Ramos (cell line): ENCODE measurements around the gene PSMC2.

Experiments
- in situ Hi-C: fragments of 300-500 bp; cut with MboI; formaldehyde crosslinking; loops from one replicate; pipeline ENCODE4 v1.14.3; 2022; ENCODE audit warnings: low sequenced_read_pairs; ENCODE audit not compliant: unreplicated experiment

PSMC2 gene

DNA sequence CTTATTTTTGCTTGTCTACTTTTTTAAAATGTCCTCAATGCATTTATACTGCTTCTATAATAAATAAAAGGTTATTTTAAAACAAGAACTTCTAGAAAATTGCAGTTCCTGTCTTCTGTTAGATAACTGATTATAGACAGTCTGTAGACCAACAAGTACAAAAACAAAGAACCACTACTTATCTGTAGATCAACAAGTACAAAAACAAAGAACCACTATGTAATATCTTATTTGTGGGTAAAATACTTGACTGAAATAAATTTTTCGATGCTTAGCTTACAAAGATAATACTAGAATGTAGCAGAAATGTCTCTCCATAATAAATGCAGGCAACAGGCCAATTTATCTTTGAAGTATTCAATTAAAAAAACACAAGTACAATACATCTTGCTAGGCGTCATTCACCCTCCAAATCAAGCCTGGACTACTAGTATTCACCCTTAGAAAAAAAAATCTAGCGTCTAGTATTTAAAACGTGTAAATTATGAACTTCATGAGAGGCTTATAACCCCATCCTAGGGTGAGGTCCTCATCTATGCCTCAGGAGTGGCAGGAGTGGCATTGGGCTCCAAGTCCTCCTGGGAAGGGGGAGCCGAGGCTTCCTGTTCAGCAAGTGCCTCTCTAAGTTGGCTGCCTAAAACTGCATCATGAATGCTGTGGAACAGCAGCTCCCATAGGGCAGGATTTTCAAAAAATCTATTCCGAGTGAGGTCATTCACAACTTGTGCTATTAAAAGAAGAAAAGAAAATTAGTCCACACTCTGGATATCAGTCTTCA, 26.6 kb downstream of the PSMC2 start:
- in situ Hi-C loops: no loop called here

DNA sequence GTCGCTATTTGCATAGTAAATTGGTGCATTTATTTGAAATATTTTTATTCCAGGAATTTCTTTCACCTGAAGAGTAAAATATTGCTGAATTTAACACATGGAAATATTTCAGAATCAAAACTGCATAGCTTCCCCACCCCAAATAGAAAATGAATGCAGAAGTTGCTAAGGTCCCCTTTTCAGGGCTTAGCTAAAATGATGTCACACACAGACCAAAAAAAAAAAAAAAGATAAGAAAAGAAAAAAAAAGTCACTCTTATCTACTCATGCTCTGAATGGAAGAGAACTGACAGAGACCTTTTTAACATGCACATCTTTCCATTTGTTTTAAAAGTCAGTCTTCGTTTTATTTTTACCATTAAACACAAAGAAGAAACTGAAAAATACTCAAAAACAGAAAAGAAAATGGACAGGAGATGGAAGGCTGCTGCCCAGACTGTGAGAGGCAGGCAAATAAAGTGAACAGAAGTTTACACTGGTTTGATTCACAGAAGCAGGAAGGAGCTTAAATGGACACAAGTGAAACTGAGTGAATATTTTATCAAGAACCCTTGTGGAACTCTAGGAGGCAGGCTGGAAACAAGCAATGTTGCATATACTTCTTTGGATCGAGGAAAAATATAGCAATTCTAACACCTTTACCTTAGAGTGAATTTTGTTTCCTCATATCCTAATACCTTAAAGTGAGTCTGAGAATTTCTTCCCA, 32.0 kb downstream of the PSMC2 start:
- in situ Hi-C loops: no loop called here

DNA sequence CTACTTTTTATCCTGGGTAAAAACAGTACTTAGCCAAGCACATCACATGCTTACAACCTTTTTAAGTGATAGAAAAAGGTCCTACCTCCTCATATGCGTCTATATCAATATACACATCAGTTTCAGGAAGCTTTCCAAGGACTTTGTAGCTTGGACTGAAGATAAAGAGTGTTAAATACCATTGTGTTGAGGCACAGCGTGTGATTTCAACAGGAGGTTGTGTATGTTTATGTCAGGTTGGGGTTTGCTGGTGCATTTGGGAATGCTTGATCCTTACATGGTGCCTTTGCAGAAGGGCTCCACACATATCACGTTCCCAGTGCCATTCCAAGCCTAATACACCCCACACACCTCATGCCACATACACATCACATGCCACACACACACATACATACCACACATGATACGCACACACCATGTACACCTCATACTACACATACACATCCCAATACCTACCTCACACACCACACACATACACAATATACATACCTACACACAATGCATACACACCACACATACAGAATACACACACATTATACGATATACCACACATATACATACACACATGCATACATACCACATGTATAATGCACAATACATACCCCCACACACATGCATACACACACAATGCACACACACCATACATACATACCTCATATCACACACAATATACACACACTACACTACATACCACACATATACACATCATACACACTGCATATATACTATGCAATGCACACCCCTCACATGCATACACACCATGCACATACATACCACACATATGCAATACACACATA, 33.1 kb downstream of the PSMC2 start:
- in situ Hi-C loops: no loop called here

DNA sequence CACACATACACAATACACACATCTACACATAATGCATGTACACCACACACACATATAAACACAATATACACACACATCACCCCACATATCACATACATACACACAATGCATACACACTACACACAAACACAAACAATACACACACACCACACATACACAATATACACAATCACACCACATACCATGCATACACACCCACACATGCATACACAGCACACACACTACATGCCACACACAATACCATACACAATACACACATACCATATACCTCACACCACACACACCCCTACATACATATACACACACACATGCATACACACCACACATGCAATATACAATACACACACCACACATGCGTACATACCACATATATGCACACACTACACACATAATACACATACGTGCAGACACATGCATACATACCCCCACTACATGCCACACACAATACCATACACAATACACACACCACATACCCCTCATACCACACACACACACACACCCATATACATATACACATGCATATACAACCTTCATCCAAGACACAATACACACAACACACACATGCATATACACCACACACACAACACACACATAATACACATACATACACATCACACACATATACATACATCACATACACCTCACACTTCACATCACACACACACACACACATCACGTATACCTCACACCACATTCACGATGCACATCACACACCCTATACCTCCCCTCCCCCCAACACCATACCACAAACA, 34.0 kb downstream of the PSMC2 start:
- in situ Hi-C loops: no loop called here

DNA sequence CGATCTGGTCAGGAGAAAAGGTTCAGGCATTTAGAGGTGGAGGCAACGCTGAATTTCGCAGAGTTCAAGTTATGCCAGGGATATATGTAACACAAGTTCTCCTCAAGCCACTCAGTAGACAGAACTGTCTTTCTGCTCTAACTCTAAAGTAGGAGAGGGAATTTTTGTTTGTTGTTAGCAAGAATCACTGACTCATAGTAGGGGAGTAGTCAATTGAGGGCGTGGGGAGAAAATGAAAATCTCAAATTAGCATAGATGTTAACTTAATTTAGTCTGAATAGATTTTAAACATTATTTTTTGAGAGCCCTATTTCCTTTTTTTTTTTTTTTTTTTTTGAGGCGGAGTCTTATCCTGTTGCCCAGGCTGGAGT, 34.6 kb downstream of the PSMC2 start:
- in situ Hi-C loops: no loop called here

DNA sequence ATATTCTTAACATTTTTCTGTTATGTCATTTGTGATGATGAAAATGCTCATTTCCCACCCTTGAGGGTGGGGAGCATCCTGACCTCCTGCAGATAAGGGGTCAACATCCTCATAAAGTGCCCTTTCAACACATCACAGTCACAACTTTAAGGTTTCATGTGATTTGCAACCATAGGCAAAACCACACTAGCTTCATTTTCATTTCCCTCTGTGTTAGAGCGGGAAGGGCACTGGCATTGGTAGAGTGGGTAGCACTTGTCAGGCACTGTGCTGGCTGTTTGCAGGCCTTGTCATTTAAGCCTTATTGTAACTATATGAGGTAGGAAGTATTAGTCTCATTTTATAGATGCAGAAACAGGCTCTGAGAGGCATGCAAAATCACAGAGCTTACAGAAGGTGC, 39.8 kb downstream of the PSMC2 start:
- in situ Hi-C loops: no loop called here

DNA sequence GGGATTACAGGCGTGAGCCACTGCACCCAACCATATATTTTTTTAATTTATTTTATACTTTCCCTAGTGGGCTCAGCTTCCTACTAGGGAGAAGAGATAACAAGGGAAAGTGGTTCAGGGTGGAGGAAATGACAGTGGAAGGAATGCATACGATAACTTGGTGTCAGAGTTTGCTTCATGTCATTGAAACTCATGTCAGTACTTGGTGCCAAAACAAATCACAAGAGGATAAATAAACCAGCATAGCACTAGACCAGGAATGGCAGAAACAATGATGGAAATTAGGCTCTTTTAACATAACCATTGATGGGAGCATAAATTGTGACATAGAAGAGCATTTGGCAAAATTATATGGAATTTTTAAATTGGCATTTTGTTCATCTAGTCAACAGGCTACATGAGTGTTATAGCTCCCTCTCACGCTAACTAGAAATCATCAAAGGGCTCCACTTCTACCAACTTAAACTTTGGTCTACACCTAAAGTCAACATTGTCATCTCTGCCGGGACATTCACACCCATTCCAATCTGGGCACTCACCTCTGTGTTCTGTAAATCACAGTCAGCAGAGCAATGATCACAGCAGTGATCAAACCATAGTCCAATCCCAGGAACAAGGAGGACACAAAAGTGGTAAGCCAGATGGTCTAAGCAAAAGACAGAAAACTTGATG, 41.2 kb downstream of the PSMC2 start:
- in situ Hi-C loops: no loop called here

DNA sequence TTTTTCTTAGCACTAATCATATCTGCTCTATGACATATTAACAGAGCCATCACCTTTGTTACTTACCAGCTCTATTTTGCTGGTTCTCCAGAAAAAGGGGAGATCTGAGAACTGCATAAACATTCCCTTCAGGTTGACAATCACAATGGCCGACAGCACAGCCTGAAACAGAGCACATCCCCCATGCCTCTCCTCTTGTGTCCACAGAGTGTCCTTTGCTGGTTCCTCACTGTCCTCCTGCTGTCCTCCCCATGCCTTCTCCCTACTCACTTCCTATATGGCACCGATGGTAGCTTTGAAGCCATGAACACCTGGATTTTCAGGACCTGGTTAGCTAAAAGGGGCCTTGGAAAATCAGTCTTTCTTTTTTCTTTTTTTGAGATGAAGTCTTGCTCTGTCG, 41.8 kb downstream of the PSMC2 start:
- in situ Hi-C loops: no loop called here

DNA sequence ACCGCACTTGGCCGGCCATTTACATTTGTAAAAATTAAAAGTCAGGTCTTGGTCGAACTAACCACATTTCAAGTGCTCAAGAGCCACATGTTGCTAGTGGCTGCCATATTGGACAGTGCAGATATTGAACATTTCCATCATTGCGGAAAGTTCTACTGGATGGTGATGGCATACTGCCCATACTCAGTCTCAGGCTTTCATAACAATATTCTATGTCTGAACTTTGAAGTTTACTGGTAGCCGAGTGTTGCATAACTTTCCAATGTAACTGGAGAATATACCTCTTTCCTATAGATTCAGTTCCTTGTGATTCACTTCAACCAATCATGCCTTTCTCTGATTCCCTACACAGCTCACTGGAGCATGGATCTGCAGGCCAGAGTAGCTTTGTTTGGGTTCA, 43.7 kb downstream of the PSMC2 start:
- in situ Hi-C loops: no loop called here

DNA sequence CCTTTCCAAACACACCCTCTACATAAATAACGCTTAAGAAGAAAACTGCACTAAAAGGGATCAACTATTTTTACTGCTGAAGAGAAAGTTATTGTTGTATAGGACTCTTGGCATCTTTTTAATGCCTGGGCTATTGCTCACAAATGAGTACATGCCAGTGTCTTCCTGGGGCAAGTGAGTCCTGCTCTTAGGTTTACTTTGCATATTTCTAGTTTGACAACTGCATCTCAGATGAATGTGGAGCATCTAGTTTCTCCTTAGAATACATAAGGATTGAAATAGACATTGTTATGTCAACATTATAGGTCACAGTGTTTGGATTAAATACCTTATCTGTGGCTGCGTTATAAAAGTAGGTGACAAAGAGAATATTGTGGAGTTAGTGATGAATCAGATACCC, 44.5 kb downstream of the PSMC2 start:
- in situ Hi-C loops: no loop called here

DNA sequence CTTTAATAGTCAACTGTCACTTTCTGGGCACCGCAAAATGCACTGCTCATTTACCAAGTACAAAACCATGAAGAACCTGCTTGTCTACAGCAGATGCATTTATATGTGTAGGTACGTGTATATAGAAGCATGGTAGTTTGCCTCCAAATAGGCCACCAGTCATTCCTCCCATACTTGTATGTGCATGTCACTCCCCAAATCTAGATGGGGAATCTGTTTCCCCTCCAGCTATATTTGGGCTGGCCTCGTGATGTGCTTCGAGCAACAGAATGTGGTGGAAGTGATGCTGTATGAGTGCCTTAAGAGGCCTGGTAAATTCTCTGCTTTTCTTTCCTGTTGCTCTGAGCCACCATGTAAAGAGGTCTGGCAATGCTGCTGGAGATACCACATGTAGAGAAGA, 47.1 kb downstream of the PSMC2 start:
- in situ Hi-C loops: no loop called here

DNA sequence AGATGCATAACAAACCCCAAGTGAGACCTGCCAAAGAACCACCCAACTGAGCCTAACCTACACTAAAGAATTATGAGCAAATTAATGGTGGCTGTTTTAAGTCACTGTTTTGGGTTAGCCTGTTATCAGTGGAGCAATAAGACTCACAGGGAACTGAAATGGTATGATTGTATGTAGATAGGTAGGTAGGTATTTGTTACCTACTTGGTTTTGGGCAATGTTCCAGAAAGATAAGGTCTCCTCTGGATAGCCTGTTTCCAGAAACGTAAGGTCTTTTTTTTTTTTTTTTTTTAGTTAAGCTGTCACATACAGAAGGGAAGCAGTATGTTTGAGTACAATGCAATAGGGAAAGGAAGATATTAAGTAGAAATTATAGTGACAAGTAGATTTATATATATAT, 47.6 kb downstream of the PSMC2 start:
- in situ Hi-C loops: no loop called here

DNA sequence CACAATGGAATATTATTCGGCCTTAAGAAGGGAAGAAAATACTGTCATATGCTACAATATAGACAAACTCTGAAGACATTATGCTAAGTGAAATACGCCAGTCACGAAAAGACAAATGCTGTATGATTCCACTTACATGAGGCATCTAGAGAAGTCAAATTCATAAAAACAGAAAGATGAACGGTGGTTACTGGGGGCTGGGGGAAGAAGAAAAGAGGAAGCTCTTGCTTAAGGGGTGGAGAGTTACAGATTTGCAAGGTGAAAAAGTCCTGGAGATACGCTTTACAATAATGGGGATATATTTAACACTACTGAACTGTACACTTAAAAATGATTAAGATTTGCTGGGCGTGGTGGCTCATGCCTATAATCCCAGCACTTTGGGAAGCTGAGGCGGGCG, 49.0 kb downstream of the PSMC2 start:
- in situ Hi-C loops: no loop called here

DNA sequence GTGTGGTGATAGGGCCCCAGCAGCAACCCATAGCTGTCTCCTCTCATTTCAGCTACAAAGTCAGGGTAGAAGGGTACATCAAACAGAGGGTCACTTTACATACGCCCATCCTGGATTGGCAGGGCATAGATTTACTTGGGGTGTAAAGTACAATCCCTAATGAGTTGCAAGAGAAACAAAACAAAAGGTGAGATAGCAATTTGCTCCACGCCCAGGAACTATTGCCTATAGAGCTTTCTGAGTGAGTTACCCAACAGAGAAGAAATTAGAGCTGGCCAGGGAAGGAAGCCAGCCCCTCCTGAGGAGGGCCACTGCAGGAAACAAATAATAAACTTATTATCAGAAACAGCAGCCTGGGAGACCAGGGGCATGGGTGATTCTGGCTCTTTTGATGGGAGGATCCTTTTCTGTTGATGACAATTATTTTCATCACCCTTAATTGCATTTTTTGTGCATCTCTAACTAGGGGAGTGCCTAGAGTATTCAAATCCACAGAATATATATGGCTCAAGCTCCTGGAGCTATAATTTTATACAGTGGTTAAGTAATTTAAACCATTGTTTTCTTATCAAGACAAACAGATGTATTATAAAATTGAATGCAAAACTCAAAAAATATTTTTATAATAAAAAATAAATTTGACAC, 51.2 kb downstream of the PSMC2 start:
- in situ Hi-C loops: no loop called here

DNA sequence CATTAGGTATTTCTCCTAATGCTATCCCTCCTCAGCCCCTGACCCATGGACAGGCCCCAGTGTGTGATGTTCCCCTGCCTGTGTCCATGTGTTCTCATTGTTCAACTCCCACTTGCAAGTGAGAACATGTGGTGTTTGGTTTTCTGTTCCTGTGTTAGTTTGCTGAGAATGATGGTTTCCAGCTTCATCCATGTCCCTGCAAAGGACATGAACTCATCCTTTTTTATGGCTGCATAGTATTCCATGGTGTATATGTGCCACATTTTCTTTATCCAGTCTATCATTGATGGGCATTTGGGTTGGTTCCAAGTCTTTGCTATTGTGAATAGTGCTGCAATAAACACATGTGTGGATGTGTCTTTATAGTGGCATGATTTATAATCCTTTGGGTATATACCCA, 52.2 kb downstream of the PSMC2 start:
- in situ Hi-C loops: loop anchor here (10.0 kb wide), 1 partner anchor 105 kb away; the partner anchor contains the start of gene PMPCB

DNA sequence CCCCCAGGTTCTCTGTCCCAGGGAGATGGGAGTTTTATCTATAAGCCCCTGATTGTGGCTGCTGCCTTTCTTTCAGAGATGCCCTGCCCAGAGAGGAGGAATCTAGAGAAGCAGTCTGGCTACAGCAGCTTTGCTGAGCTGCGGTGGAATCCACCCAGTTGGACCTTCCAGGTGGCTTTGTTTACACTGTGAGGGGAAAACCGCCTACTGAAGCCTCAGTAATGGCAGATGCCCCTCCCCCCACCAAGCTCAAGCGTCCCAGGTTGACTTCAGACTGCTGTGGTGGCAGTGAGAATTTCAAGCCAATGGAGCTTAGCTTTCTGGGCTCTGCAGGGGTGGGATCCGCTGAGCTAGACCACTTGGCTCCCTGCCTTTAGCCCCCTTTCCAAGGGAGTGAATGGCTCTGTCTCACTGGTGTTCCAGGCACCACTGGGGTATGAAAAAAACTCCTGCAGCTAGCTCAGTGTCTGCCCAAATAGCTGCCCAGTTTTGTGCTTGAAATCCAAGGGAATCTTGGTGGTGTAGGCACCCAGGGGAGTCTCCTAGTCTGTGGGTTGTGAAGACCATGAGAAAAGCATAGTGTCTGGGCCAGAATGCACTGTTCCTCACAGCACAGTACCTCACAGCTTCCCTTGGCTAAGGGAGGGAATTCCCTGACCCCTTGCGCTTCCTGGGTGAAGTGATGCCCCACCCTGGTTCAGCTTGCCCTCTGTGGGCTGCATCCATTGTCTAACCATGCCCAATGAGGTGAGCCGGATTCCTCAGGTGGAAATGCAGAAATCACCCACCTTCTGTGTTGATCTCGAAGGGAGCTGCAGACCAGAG, 58.6 kb downstream of the PSMC2 start:
- in situ Hi-C loops: loop anchor here (10.0 kb wide), 1 partner anchor 111 kb away; the partner anchor contains the start of gene PMPCB

DNA sequence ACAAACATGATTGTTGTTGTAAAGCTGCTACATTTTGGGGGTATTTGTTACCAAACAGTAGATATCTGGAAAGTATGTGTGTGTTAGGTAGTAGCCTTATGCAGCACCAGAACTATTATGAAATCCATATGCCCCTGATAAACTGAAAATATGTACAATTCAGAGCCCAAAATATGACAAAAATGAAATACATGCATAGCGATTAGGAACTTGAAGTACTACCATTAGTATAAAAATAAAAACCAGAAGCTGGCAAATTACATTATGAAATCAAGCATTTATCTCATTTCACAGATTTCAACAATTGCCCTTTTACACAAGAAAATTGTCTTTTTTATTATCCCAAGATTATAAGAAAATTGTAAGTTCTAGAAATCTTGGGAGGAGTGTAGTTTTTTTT, 64.7 kb downstream of the PSMC2 start:
- in situ Hi-C loops: no loop called here

DNA sequence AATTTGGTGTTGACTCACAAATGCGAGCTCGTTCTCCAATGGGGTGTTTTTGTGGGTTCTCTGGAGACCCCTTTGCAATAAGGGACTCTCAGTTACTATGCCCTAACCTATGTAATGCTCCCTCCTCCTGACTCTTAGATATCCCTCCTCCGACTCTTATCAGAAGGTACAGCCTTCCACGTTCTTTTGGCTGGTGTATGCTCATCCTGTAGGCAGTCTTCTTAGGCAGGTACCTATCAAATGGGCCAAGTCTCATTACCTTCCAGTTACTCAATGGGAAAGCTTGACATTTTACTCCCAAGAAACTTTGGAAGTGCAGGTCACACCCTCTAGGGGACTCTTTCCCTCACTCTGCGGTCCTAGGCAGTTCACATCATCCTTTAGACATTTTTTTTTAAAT, 66.0 kb downstream of the PSMC2 start:
- in situ Hi-C loops: no loop called here

DNA sequence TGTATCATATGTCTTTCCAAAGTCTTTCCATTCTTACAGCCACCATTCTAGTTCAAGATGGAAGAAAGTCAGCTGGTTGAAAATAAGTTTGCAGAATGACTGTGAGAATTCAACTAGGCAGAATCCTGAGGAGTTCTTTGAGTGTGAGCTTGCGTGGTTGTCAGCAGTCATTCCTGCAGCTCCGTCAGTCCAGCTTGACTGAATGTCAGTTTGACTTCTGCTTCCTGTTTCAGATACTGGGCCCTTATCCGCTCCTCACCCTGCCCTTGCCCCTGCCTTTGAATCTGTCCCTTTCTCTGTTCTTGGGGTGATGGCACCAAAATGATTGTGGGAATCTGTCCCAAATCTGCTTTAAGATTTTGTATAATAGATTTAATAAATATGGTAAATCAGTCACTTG, 70.8 kb downstream of the PSMC2 start:
- in situ Hi-C loops: no loop called here
